Uterus (tissue), 4 donors: ENCODE results near the gene PEMT. TPM values are rescaled to one million over a fixed set of nuclear protein-coding genes. Genes with fewer than 3 reads are reported as not detected.

Experiments used
- DNase-seq, 2 donors: peaks; one replicate each; pipeline ENCODE4 v3.0.0-alpha.2; 2019 to 2020
- H3K27ac ChIP-seq, 2 donors: fragments of 200-600 bp; sonication (generic); 1 replicate in 1 of 2; 2 replicates in 1 of 2; pipeline ENCODE4 v1.5.1; 2016 to 2018
- H3K27me3 ChIP-seq, 2 donors: fragments of 200-600 bp; sonication (generic); one replicate each; pipeline ENCODE4 v1.5.1; 2018 to 2019; ENCODE audit warnings: control low read depth in 1 of 2
- H3K36me3 ChIP-seq, 2 donors: fragments of 200-600 bp; sonication (generic); one replicate each; pipeline ENCODE4 v1.5.1; 2019; ENCODE audit warnings: control low read depth in 1 of 2
- H3K4me1 ChIP-seq, 2 donors: fragments of 200-600 bp; sonication (generic); one replicate each; pipeline ENCODE4 v1.5.1; 2018 to 2019; ENCODE audit warnings: control low read depth in 1 of 2
- H3K4me3 ChIP-seq, 2 donors: fragments of 200-600 bp; sonication (generic); 1 replicate in 1 of 2; 2 replicates in 1 of 2; pipeline ENCODE4 v1.5.1; 2018 to 2019; ENCODE audit warnings: mild to moderate bottlenecking in 1 of 2
- H3K9me3 ChIP-seq, 2 donors: fragments of 200-600 bp; sonication (generic); one replicate each; pipeline ENCODE4 v1.5.1; 2019; ENCODE audit warnings: control low read depth in 1 of 2
- POLR2A ChIP-seq, 2 donors: fragments of 450-650 bp; IDR thresholded peaks; one replicate each; pipeline ENCODE4 v1.6.1; 2016; ENCODE audit warnings: antibody characterized with exemption in 2 of 2, mild to moderate bottlenecking in 1 of 2, moderate library complexity in 1 of 2
- intact Hi-C: fragments of 100-400 bp; cut with DNase I; formaldehyde crosslinking; loops from one replicate; pipeline ENCODE4 v1.15.1; 2023; ENCODE audit warnings: low total_unique reads
- total RNA-seq, 4 donors: library from RNA; depleted of rRNA in 3 of 4; stranded (reverse); fragments of >200 nt in 3 of 4; gene quantifications; one replicate each; pipeline versions ENCODE4 v1.1.0 to v1.2.4, GENCODE V29; 2014 to 2023
- TF ChIP-seq, protein P1 (sequence below), 4 experiments: fragments of 200-600 bp in 2 of 4; fragments of 450-650 bp in 2 of 4; sonication (generic) in 2 of 4; IDR thresholded peaks; one replicate each; pipeline ENCODE4 v1.5.1; 2016 to 2019; ENCODE audit warnings: antibody characterized with exemption in 4 of 4, mild to moderate bottlenecking in 2 of 4, moderate library complexity in 1 of 4
- donor health status: DM: yes; HTN: yes; CAD: no.

Gene PEMT
- total RNA-seq, 4 donors from 2014 or later: 26.3 to 61.7 (median 32.2) TPM

DNA sequence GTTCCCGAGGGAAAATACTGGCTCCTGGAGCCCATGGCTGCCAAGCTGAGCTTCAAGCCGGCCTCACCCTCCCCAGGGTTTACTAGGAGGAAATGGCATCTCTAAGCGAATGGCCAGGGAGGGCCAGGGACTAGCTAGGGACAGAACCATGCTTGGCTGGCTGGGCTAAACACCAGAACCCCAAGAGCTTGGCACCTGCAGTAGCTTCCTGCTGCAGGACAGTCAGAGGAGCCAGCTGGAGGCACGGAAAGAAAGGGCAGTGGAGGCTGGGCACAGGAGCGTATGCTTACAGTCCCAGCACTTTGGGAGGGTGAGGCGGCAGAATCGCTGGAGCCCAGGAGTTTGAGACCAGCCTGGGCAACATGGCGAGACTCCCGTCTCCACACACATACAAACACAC, 33.7 kb downstream of the PEMT start:
- H3K9me3 ChIP-seq: no peaks in the 10 kb centered on the region
- intact Hi-C loops: no loop called here
- no peak overlapping the region for H3K4me3 ChIP-seq
- H3K36me3 ChIP-seq: no peaks in the 10 kb centered on the region
- H3K27ac ChIP-seq: no peak overlapping the region
- H3K4me1 ChIP-seq: no peaks in the 10 kb centered on the region
- no peaks in the 10 kb centered on the region for H3K27me3 ChIP-seq
- TF ChIP-seq, protein P1, sequence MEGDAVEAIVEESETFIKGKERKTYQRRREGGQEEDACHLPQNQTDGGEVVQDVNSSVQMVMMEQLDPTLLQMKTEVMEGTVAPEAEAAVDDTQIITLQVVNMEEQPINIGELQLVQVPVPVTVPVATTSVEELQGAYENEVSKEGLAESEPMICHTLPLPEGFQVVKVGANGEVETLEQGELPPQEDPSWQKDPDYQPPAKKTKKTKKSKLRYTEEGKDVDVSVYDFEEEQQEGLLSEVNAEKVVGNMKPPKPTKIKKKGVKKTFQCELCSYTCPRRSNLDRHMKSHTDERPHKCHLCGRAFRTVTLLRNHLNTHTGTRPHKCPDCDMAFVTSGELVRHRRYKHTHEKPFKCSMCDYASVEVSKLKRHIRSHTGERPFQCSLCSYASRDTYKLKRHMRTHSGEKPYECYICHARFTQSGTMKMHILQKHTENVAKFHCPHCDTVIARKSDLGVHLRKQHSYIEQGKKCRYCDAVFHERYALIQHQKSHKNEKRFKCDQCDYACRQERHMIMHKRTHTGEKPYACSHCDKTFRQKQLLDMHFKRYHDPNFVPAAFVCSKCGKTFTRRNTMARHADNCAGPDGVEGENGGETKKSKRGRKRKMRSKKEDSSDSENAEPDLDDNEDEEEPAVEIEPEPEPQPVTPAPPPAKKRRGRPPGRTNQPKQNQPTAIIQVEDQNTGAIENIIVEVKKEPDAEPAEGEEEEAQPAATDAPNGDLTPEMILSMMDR (IDR thresholded peaks at IDR 0.05): no peak
- no peak for TF ChIP-seq POLR2A (IDR thresholded peaks at IDR 0.05)
- no peak for DNase-seq

DNA sequence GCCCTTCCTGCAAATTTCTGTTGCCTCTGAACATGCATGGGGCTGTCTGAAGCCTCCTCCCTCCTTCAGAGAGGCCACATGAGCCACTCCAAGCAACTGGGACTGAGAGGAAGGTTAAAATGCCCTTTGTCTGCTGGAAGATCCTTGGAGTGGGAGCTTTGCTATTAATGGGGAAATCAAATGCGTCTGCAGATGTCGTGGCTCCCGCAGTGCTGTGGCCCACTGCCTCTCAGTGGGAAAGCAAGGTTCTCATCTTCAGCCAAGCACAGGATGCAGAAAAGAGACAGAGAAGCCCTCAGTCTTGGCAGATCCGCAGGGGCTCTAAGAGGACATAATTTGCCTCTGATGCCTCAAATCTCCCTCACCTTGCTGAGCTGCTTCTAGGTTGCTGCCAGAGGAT, 34.8 kb downstream of the PEMT start:
- H3K27ac ChIP-seq: no peak overlapping the region
- no peaks in the 10 kb centered on the region for H3K36me3 ChIP-seq
- no peaks in the 10 kb centered on the region for H3K4me1 ChIP-seq
- no peaks in the 10 kb centered on the region for H3K27me3 ChIP-seq
- H3K4me3 ChIP-seq: no peak overlapping the region
- TF ChIP-seq, protein P1 (IDR thresholded peaks at IDR 0.05): no peak
- no peak for TF ChIP-seq POLR2A (IDR thresholded peaks at IDR 0.05)
- no peak for DNase-seq
- intact Hi-C loops: no loop called here
- H3K9me3 ChIP-seq: no peaks in the 10 kb centered on the region

DNA sequence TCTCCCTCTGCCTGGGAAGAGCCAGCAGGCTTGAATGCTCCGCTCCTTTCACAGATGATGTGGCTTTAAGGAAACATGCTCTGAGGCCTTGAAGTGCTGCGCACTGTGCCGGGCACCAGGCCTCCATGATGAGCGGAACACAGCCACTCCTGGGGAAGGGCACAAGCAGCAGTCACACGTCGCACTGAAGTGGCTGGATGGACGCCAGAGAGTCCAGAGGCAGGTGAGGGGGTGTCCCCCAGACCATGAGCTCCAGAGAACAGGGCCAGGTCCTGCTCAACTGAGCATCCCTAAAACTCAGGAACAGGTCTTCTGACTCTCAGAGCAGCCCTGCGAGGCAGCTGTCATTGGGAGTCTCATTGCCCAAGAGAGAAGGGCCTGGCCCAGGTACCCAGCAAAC, 35.6 kb downstream of the PEMT start:
- DNase-seq: no peak
- no peak for TF ChIP-seq POLR2A (IDR thresholded peaks at IDR 0.05)
- TF ChIP-seq, protein P1 (IDR thresholded peaks at IDR 0.05): no peak

GRCh38 chr17:17555151-17555550, 36.4 kb downstream of the PEMT start:
- H3K27ac ChIP-seq: no peak overlapping the region

More for the DNA sequence above, 35.6 kb downstream of the PEMT start:
- H3K27ac ChIP-seq: no peak overlapping the region
- H3K27me3 ChIP-seq: no peaks in the 10 kb centered on the region
- no peaks in the 10 kb centered on the region for H3K4me1 ChIP-seq
- no peak overlapping the region for H3K4me3 ChIP-seq
- intact Hi-C loops: no loop called here
- H3K9me3 ChIP-seq: no peaks in the 10 kb centered on the region
- H3K36me3 ChIP-seq: no peaks in the 10 kb centered on the region

DNA sequence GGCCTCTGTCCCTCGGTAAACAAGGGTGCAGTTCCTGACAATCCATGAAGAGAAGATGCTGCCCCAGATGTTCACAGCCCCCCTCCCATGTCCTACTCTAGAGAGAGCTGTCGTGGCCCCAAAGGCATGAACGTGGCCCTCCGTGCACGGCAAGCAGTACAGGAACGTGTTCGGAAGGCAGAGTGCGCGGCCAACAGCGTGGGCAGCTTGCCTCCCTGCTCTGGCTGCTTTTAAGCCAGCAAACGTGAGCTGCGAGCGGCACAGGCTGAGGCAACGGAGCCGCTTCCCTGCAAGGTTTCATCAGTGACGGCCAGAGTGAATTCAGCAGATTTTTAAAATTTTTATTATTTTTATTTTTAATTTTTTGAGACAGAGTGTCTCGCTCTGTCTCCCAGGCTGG, 37.2 kb downstream of the PEMT start:
- Histone ChIP-seq H3K36me3 (no peaks in the 10 kb centered on the region), H3K4me3 (no peak overlapping the region), H3K27me3 (no peaks in the 10 kb centered on the region), H3K27ac (no peak overlapping the region), H3K9me3 (no peaks in the 10 kb centered on the region), H3K4me1 (no peaks in the 10 kb centered on the region)
- intact Hi-C loops: no loop called here
- no peak for TF ChIP-seq POLR2A (IDR thresholded peaks at IDR 0.05)
- TF ChIP-seq, protein P1 (IDR thresholded peaks at IDR 0.05): no peak
- DNase-seq: no peak

More at GRCh38 chr17:17555151-17555550, 36.4 kb downstream of the PEMT start:
- intact Hi-C loops: no loop called here
- no peaks in the 10 kb centered on the region for H3K4me1 ChIP-seq
- H3K4me3 ChIP-seq: no peak overlapping the region
- no peaks in the 10 kb centered on the region for H3K36me3 ChIP-seq
- no peak for TF ChIP-seq POLR2A (IDR thresholded peaks at IDR 0.05)
- TF ChIP-seq, protein P1 (IDR thresholded peaks at IDR 0.05): no peak
- no peaks in the 10 kb centered on the region for H3K27me3 ChIP-seq
- no peaks in the 10 kb centered on the region for H3K9me3 ChIP-seq
- no peak for DNase-seq
